Trophoblast cell (in vitro differentiated cells and primary cell): ENCODE measurements around the gene RDH13.
"Not testable (repeated sequence)": the region's sequence is repeated elsewhere in the genome, so short reads cannot be mapped to it uniquely, and the experiment has no call there.

Experiments used
- DNase-seq, 2 donors: peaks; one replicate each; pipeline ENCODE4 v3.0.0-alpha.2; 2016
- H2AFZ ChIP-seq: 2 replicates; pipeline ENCODE4 v1.6.1; 2013; ENCODE audit warnings: low read length, moderate library complexity, mild to moderate bottlenecking; ENCODE audit not compliant: insufficient read depth, poor library complexity
- H2AK5ac ChIP-seq: 2 replicates; pipeline ENCODE4 v1.6.1; 2013; ENCODE audit warnings: mild to moderate bottlenecking, low read length
- H2BK120ac ChIP-seq: 2 replicates; pipeline ENCODE4 v1.6.1; 2013; ENCODE audit warnings: low read length, mild to moderate bottlenecking, moderate library complexity; ENCODE audit not compliant: insufficient read depth, poor library complexity
- H2BK12ac ChIP-seq: 2 replicates; pipeline ENCODE4 v1.6.1; 2013; ENCODE audit warnings: mild to moderate bottlenecking, low read length, moderate library complexity
- H2BK5ac ChIP-seq: 2 replicates; pipeline ENCODE4 v1.6.1; 2013; ENCODE audit warnings: low read length, low read depth, moderate library complexity, mild to moderate bottlenecking; ENCODE audit not compliant: poor library complexity
- H3K14ac ChIP-seq: 2 replicates; pipeline ENCODE4 v1.6.1; 2013; ENCODE audit warnings: mild to moderate bottlenecking, low read length
- H3K18ac ChIP-seq: 2 replicates; pipeline ENCODE4 v1.6.1; 2013; ENCODE audit warnings: mild to moderate bottlenecking, low read length
- H3K23ac ChIP-seq: 2 replicates; pipeline ENCODE4 v1.6.1; 2013; ENCODE audit warnings: low read length
- H3K27ac ChIP-seq: 2 replicates; pipeline ENCODE4 v1.5.1; 2013; ENCODE audit warnings: low read depth, mild to moderate bottlenecking, inconsistent platforms, low read length, moderate library complexity
- H3K27me3 ChIP-seq: 2 replicates; pipeline ENCODE4 v1.6.1; 2013; ENCODE audit warnings: inconsistent platforms, mild to moderate bottlenecking, low read length, moderate library complexity; ENCODE audit not compliant: insufficient read depth
- H3K36me3 ChIP-seq, 2 experiments: 1 replicate in 1 of 2; 2 replicates in 1 of 2; pipeline ENCODE4 v1.6.1; 2013; ENCODE audit warnings: low read length in 2 of 2, mild to moderate bottlenecking in 2 of 2, moderate library complexity in 1 of 2; ENCODE audit not compliant: insufficient read depth in 2 of 2, control insufficient read depth in 1 of 2
- H3K4ac ChIP-seq: 2 replicates; pipeline ENCODE4 v1.6.1; 2013; ENCODE audit warnings: low read depth, mild to moderate bottlenecking, low read length, moderate library complexity
- H3K4me1 ChIP-seq, 2 experiments: 1 replicate in 1 of 2; 2 replicates in 1 of 2; pipeline ENCODE4 v1.6.1; 2013; ENCODE audit warnings: low read length in 2 of 2, mild to moderate bottlenecking in 2 of 2, moderate library complexity in 1 of 2; ENCODE audit not compliant: insufficient read depth in 2 of 2, control insufficient read depth in 1 of 2
- H3K4me2 ChIP-seq: 2 replicates; pipeline ENCODE4 v1.6.1; 2013; ENCODE audit warnings: inconsistent platforms, mild to moderate bottlenecking, low read length, moderate library complexity
- H3K4me3 ChIP-seq: 2 replicates; pipeline ENCODE4 v1.5.1; 2013; ENCODE audit warnings: mild to moderate bottlenecking, low read depth, low read length, inconsistent platforms
- H3K79me1 ChIP-seq: one replicate; pipeline ENCODE4 v1.6.1; 2013; ENCODE audit warnings: low read length
- H3K79me2 ChIP-seq: 2 replicates; pipeline ENCODE4 v1.6.1; 2013; ENCODE audit warnings: low read length, mild to moderate bottlenecking; ENCODE audit not compliant: control insufficient read depth, insufficient read depth, poor library complexity
- H3K9ac ChIP-seq: 2 replicates; pipeline ENCODE4 v1.6.1; 2013; ENCODE audit warnings: mild to moderate bottlenecking, low read length
- H3K9me3 ChIP-seq: 2 replicates; pipeline ENCODE4 v1.6.1; 2013; ENCODE audit warnings: low read depth, mild to moderate bottlenecking, control low read depth, inconsistent platforms, low read length; ENCODE audit not compliant: insufficient read depth
- H4K12ac ChIP-seq: 2 replicates; pipeline ENCODE4 v1.6.1; 2013; ENCODE audit warnings: low read depth, mild to moderate bottlenecking, low read length, moderate library complexity
- H4K8ac ChIP-seq: 2 replicates; pipeline ENCODE4 v1.6.1; 2013; ENCODE audit warnings: low read depth, mild to moderate bottlenecking, low read length, moderate library complexity
- H4K91ac ChIP-seq: one replicate; pipeline ENCODE4 v1.6.1; 2013; ENCODE audit warnings: low read depth, mild to moderate bottlenecking, low read length, moderate library complexity
- WGBS: extraction: QIAGEN DNeasy Blood & Tissue Kit; methylation state at CpG from one replicate; pipeline ENCODE4 v1.1.7; 2013; ENCODE audit warnings: missing lambda C conversion rate; ENCODE audit not compliant: insufficient read length, insufficient coverage; ENCODE audit errors: extremely low coverage; 5-methylcytosine and 5-hydroxymethylcytosine counted together

The RDH13 gene

GRCh38 chr19:55037603-55038002 lies 25.3 kb downstream of the RDH13 start:
- not testable (repeated sequence) for H3K4me2 ChIP-seq, H3K27ac ChIP-seq, H3K14ac ChIP-seq, H3K18ac ChIP-seq, H2AFZ ChIP-seq, H3K79me2 ChIP-seq, H3K27me3 ChIP-seq, H3K9ac ChIP-seq, H3K9me3 ChIP-seq, H3K4me1 ChIP-seq, H2BK5ac ChIP-seq, DNase-seq, H3K4me3 ChIP-seq, H4K91ac ChIP-seq, H2AK5ac ChIP-seq, H4K8ac ChIP-seq, H2BK12ac ChIP-seq, H2BK120ac ChIP-seq, H4K12ac ChIP-seq, H3K4ac ChIP-seq, H3K79me1 ChIP-seq, H3K23ac ChIP-seq
- peaks cover 14 to 17% of the 10 kb centered on the region in 2 experiments for H3K36me3 ChIP-seq
- WGBS: no CpG with 5 or more reads among the region's 6 CpGs

- no CpG with 5 or more reads among the region's 2 CpGs for WGBS
- Histone ChIP-seq H2BK120ac (no peak overlapping the region), H2BK5ac (no peak overlapping the region), H3K23ac (no peak overlapping the region), H3K4me2 (no peak overlapping the region), H3K9ac (no peak overlapping the region), H3K4ac (no peak overlapping the region), H3K4me3 (no peak overlapping the region), H2BK12ac (no peak overlapping the region), H4K8ac (no peak overlapping the region), H3K18ac (no peak overlapping the region), H2AFZ (no peak overlapping the region), H4K12ac (no peak overlapping the region), H3K27ac (no peak overlapping the region), H3K79me1 (no peaks in the 10 kb centered on the region), H3K9me3 (peaks cover 7% of the 10 kb centered on the region), H3K79me2 (no peaks in the 10 kb centered on the region), H2AK5ac (no peak overlapping the region), H4K91ac (no peak overlapping the region), H3K4me1 (no peaks in the 10 kb centered on the region), H3K27me3 (no peaks in the 10 kb centered on the region), H3K14ac (no peak overlapping the region), H3K36me3 (peaks cover 1 to 4% of the 10 kb centered on the region in 2 experiments)
- DNase-seq: no peak
Observed at GRCh38 chr19:55036058-55036457, 26.9 kb downstream of the RDH13 start.

- Histone ChIP-seq H2AFZ (no peak overlapping the region), H3K4me2 (no peak overlapping the region), H4K8ac (no peak overlapping the region), H3K4me3 (no peak overlapping the region), H3K79me1 (no peaks in the 10 kb centered on the region), H3K79me2 (no peaks in the 10 kb centered on the region), H3K4me1 (no peaks in the 10 kb centered on the region), H3K27ac (no peak overlapping the region), H3K23ac (no peak overlapping the region), H3K18ac (no peak overlapping the region), H4K91ac (no peak overlapping the region), H3K4ac (no peak overlapping the region), H2BK5ac (no peak overlapping the region), H2BK12ac (no peak overlapping the region), H2BK120ac (no peak overlapping the region), H3K36me3 (peaks cover 0 to 1% of the 10 kb centered on the region in 2 experiments), H3K27me3 (no peaks in the 10 kb centered on the region), H3K9ac (no peak overlapping the region), H2AK5ac (no peak overlapping the region), H3K9me3 (peaks cover 7% of the 10 kb centered on the region), H3K14ac (no peak overlapping the region), H4K12ac (no peak overlapping the region)
- WGBS: no CpG with 5 or more reads among the region's 13 CpGs
- DNase-seq: no peak
Observed at GRCh38 chr19:55034751-55035150, 28.2 kb downstream of the RDH13 start.

GRCh38 chr19:55032976-55033643 lies 29.8 kb downstream of the RDH13 start:
- no CpG with 5 or more reads among the region's 70 CpGs for WGBS
- not testable (repeated sequence) for H3K79me1 ChIP-seq, H2BK12ac ChIP-seq

More at GRCh38 chr19:55032976-55033643, 29.8 kb downstream of the RDH13 start:
- not testable (repeated sequence) for H3K27me3 ChIP-seq, H3K18ac ChIP-seq, H3K36me3 ChIP-seq, H3K4ac ChIP-seq, H3K14ac ChIP-seq, H3K27ac ChIP-seq, H2AFZ ChIP-seq, H2AK5ac ChIP-seq, H4K91ac ChIP-seq, H3K4me3 ChIP-seq, H3K79me2 ChIP-seq, DNase-seq, H3K4me2 ChIP-seq, H2BK5ac ChIP-seq, H3K9me3 ChIP-seq, H3K9ac ChIP-seq, H4K8ac ChIP-seq, H2BK120ac ChIP-seq, H3K4me1 ChIP-seq, H3K23ac ChIP-seq, H4K12ac ChIP-seq
